ENCODE measurements around the gene NXPH1.

NXPH1 gene

GRCh38 chr7:8605221-8605620, 171.8 kb downstream of the NXPH1 start:
- DNase-seq, result peak; percentile 77

- no peak for DNase-seq
Observed at GRCh38 chr7:8612584-8612983, 179.2 kb downstream of the NXPH1 start.

GRCh38 chr7:8613191-8613590, 179.8 kb downstream of the NXPH1 start:
- DNase-seq, result no peak

DNA sequence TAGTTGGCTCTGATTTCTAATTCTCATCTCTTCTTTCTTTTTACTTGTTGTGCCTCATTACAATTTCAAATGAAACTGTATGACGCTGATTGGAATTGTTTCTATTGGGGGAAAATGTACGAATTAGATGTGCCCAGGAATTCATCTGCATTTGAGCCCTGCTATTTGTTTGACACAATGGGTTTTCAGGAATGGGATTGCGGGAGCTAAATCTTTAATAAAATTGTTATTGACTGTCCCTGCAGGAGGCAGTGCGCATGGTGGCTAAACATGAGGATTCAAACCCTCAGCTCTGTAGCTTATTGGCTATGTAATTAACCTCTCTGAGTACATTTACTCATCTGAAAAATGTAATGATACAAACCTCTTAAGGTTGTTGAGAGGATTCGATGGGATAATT, 181.6 kb downstream of the NXPH1 start:
- no peak for DNase-seq

DNA sequence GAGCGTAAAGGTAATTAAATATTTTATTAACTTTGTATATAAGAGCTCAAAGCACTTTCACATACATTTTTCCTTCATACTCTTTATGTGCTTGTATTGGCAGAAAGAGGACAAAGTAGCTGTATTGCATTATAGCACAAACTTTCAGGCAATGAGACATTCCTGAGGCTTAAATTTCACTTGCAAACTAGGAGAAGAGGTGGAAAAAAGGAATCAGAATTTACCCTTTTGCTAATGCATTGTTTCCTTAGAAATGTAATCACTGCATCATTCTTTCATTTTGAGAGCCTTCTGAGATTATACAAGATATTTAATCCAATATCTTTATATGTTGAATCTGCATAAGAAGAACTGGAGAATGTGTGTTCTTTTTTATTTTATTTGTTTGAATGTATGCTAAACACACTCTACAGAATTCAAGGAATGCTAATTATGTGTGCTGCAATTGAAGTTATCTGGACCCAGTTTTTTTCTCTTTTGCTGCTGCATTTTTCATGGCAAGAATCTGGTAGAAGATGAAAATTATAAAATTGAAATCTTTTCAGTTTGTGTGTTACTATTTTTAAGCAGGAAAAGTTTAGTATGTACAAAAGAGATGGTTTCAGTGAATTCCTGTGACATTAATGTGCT, 185.1 kb downstream of the NXPH1 start:
- no peak for DNase-seq

DNA sequence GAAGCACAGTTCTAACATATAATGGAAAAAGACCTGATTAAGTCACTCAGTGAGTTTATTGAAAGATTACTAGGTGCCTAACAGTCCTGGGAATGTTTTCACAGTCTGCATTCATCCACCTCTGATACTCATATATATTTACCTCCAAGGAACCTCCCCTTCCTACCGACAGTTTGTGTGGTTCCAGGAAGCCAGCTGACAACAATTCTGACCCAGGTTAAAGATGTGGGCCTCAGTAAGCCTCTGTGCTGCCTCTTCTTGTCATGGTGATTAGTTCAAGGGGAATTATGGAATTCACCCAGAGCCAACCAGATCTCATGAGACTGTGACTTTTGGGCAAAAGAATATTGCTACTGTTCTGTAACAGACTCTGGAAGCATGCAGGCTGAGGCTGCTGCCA, 186.8 kb downstream of the NXPH1 start:
- DNase-seq, result no peak

GRCh38 chr7:8625612-8626011, 192.2 kb downstream of the NXPH1 start:
- no peak for DNase-seq

DNA sequence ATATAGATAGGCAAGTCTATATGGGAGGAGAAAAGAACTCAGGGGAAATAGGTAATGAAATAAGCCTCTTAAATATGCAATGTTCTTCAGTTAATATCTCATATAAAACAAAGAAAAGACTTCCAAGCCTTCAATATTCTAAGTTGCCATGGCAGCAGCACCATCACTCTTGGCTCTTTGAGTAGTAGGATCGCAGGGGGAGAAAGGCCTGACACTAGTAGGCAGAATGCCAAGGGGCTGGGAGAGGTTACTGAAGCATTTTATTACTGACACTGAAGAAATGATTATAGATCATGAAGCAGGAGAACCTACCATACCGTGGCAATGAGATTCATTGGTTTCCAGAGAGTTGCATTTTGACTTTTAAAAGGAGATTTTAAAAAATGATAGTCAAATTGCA, 193.9 kb downstream of the NXPH1 start:
- peak; percentile 80 for DNase-seq

GRCh38 chr7:8628656-8629055, 195.2 kb downstream of the NXPH1 start:
- DNase-seq, result no peak

DNA sequence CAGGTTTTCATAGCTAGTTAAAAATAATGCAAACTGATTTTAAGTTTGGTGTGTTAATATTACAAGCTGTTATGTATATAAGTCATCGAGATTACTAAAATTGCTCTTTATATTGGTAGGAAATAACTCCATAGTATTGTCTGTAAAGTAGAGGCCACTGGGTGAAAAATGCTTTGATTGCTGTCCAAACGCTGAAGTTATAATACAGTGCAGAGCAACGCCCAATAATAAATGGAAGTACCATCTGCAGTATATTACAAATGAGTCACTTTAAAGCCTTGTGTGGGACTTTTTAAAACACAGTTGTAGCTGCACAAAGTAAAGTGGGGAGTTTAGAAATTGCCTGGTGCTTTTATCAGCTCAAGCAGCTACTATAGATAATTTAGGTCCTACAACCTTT, 196.1 kb downstream of the NXPH1 start:
- DNase-seq, result no peak

DNA sequence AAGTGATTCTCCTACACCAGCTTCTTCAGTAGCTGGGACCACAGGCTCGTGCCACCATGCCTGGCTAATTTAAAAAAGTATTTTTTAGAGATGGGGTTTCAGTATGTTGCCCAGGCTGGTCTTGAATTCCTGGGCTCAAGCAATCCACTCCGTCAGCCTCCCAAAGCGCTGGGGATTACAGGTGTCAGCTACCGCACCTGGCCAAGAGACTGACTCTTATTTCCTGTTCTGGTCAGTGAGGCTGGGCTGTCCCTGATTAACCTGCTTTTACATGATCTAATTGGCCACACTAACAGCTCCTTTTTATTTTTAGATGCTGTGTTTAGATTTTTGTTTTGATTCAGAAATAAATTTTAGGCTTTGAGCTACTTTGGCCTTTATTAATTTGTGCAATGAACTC, 203.9 kb downstream of the NXPH1 start:
- DNase-seq, result peak; percentile 79

DNA sequence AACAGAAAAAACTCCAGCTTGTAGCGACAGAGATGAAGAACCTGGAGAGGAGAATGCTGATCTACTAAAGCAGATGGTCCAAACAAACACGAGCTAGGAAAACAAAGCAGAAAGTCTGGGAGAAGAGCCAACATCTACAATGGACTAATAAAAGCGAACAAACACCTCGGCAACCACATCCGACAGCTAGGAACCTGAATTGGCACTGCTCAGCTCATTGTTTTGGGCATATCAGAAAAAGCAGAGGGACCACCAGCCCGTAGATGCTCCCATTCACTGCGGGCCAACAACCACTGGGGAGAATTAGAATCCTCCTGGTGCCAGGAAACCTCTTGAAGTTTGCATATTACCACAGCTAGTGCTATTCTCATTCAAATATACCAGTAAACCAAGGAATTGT, 204.7 kb downstream of the NXPH1 start:
- DNase-seq, result peak; percentile 100

GRCh38 chr7:8639668-8640067, 206.3 kb downstream of the NXPH1 start:
- DNase-seq, result no peak

DNA sequence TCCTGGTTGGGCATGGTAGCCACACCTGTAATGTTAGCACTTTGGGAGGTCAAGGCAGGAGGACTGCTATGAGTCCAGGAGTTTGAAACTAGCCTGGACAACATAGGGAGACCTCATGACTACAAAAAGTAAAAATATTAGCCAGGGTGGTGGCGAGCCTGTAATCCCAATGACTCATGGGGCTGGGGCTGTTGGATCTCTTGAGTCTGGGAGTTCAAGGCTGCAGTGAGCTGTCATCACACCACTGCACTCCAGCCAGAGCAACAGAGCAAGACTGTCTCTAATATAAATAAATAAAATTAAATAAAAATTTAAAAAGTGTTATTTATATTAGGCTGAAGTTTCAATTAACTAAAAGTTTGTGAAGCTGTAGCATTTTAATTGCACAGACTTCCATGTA, 207.3 kb downstream of the NXPH1 start:
- no peak for DNase-seq

GRCh38 chr7:8668627-8669500, 235.5 kb downstream of the NXPH1 start:
- no peak for DNase-seq

DNA sequence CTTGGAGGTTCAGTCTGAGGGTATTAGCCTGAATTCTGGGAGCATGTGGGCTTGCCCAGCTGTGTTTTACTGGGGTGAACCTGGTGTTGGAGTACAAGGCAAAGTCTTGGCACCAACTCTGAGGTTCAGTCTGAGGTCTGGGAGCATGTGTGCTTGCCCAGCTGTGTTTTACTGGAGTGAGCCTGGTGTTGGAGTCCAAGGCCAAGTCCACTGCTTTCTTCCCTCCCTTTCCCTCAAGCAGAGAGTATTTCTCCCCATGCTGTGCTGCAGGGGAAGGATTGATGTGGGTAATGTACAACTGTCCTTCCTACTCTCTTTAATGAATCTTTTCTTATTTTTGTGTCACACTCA, 236.1 kb downstream of the NXPH1 start:
- DNase-seq, result no peak

DNA sequence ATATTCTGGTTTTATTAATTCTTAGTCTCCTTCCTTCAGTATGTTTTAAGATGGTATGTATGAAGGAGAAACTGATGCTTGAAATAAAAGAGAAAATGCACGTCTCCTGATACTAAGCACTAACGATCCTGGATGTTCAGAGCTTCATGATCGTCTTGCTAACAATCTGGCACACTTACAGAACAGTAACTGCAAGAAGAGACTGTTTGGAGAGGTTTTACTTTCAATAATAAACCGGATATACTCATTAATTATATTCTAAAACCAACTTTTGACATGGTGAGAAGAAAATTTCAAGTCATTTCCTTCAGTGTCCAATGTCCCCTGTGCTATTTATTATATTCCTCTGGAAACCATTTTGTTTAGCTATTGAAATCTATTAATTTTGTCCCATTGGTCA, 251.0 kb downstream of the NXPH1 start:
- no peak for DNase-seq

DNA sequence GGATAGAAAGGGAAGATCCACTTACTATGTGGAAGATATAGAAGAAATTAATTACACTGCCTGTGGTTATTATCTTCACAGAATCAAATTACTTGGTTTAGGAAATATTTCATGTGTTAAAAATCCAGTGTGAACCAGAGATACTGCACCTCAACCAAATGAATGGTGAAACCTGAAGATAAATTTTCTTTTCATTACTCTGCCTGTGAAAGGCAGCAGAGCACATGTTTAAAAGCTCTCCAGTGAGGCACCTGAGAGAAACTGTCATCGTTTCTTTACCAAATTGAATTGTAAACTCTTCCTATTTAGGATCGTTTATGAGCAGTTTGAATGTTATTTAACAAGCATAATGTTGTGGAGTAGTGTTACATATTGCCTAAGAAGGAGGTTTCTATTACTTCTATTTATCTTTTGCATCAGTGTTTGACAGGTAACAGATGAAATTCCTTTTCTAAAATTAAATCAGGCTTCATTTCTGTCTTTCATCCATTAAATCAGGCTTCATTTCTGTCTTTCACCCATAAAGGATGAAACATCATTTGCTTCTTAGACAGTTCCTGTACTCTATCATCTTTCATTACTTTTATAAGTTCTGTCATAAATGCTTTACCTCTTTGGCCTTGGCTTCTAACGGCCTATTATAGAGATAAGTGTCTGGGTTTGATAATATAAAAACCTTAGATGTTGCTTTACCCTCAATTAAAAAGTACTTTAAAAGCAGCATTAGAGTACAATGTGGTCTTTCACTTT, 266.6 kb downstream of the NXPH1 start:
- peak; percentile 32 for DNase-seq

GRCh38 chr7:8702807-8703206, 269.4 kb downstream of the NXPH1 start:
- DNase-seq, result no peak

DNA sequence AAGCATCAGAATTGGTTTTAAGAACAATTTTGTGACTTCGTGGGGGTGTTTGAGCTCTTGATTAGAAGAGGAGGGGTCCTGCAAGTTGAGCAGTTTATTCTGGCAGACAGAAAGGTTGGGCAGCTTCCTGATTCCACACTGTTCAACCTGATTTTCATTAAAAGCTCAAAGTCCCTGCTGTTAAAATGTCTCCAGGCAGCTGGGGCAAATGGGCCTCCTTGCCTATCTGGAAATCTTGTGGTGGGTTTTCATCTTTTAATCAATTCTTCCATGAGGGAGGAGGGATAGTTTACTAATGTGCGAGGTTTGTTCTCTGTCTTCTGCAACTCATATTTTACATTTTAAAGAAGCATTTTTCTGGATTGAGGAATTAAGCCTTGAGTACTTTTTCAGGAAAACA, 276.7 kb downstream of the NXPH1 start:
- DNase-seq, result no peak

DNA sequence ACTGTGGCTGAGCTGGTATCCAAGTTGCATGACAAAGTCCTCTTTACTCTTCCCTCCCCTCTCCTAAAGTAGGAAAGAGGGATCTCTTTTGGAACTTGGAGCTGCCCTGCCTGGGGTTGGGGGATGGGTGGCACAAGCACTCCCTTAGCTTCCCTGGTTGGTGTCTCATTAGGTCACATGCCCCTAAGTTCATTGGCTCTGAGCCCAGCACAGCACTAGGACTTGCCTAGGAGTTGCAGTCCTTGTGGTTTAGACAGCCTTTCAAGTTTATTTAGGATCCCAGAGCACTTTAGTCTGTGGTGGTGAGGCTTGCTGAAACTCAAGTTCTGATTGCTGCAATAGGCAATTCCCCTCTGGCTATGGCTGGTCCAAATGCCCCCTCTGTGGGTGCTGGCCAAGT, 281.4 kb downstream of the NXPH1 start:
- DNase-seq, result no peak

DNA sequence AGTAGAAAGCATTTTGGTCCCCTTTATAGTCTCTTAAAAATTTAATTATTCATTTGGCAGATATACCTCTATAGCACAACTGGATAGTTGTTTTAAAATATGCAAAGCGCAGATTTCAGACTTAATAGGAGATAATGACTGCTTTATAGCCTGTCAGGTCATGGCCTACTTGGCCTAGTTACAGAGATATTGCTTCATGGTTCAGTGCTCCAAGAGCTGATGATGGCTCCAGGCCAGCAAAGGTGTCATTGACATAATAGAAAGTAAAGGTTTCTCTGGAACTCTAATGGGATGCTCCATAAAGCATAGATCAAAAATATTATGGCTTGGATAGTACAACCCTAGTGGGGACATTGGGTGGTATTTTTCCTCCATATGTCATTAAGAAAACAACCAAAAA, 285.7 kb downstream of the NXPH1 start:
- peak; percentile 82 for DNase-seq

GRCh38 chr7:8724080-8724718, 290.8 kb downstream of the NXPH1 start:
- peak; percentile 69 for DNase-seq
